Lower lobe of right lung (tissue), 2 donors: Measurements from ENCODE around the gene SMIM20. TPM values are rescaled to one million over a fixed set of nuclear protein-coding genes. Genes with fewer than 3 reads are reported as not detected.
A peak's percentile ranks its signal among the peaks of the same experiment; 100 is the strongest.

Experiments
- ATAC-seq, 2 donors: fragments of 200-7000 bp; cut with Tn5 transposase; one replicate each; pipeline ENCODE4 v1.9.1; 2020 to 2022; ENCODE audit warnings: mild to moderate bottlenecking in 2 of 2, moderate library complexity in 2 of 2
- DNase-seq: peaks from one replicate; pipeline ENCODE4 v3.0.0-alpha.2; 2020
- H3K27ac ChIP-seq: fragments of 200-600 bp; one replicate; pipeline ENCODE4 v1.8.0; 2022
- H3K27me3 ChIP-seq: fragments of 200-600 bp; one replicate; pipeline ENCODE4 v1.8.0; 2022; ENCODE audit warnings: low read depth
- H3K36me3 ChIP-seq: fragments of 200-600 bp; one replicate; pipeline ENCODE4 v1.8.0; 2022; ENCODE audit warnings: mild to moderate bottlenecking
- H3K4me1 ChIP-seq: fragments of 200-600 bp; one replicate; pipeline ENCODE4 v1.8.0; 2022
- H3K4me3 ChIP-seq: fragments of 200-600 bp; one replicate; pipeline ENCODE4 v1.8.0; 2022; ENCODE audit warnings: mild to moderate bottlenecking
- H3K9me3 ChIP-seq: fragments of 200-600 bp; one replicate; pipeline ENCODE4 v1.8.0; 2022
- intact Hi-C: fragments of 100-400 bp; cut with DNase I; formaldehyde crosslinking; loops from one replicate; pipeline ENCODE4 v1.11.0; 2022
- total RNA-seq: library from RNA; stranded (reverse); fragmentation: NEBNext Ultra II Directional; extraction: Animal tissue kit (Norgen Biotek cat#: 25700); gene quantifications from one replicate; pipeline ENCODE4 v1.2.1, GENCODE V29; 2021
- TF ChIP-seq, protein P1 (sequence below): fragments of 200-600 bp; IDR thresholded peaks from one replicate; pipeline ENCODE4 v1.8.0; 2022; ENCODE audit warnings: antibody characterized with exemption, mild to moderate bottlenecking
- donor health status: DM: no; HTN: yes; CAD: no; lungs with severe emphysema.

SMIM20 gene
- total RNA-seq, 1 donor from 2014 or later, result 25.7 TPM

DNA sequence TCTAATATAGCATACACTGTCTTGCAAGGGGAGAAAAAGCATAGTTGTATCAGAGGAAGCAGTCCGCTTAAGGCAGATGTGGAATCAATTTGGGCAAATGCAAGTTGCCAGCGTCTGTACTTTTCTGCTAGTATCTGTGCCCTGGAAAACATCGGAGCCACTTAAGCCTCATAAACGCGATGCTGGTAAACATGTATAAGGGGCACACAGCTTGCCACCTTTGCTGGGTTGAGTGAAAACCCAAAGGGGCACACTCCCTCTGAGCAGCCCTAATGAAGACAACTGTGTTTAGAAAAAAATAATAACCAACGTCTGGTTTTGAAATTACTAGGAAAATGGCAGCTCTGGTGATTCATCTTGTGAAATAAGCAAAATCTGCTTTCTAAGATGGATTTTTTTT is 24.3 kb downstream of the SMIM20 start:
- H3K36me3 ChIP-seq, result no peaks in the 10 kb centered on the region
- H3K27me3 ChIP-seq, result no peaks in the 10 kb centered on the region
- no peak overlapping the region for H3K27ac ChIP-seq
- intact Hi-C loops, result no loop called here
- no peak overlapping the region for H3K4me3 ChIP-seq
- no peaks in the 10 kb centered on the region for H3K4me1 ChIP-seq
- ATAC-seq (no peak), DNase-seq (no peak)
- TF ChIP-seq, protein P1, sequence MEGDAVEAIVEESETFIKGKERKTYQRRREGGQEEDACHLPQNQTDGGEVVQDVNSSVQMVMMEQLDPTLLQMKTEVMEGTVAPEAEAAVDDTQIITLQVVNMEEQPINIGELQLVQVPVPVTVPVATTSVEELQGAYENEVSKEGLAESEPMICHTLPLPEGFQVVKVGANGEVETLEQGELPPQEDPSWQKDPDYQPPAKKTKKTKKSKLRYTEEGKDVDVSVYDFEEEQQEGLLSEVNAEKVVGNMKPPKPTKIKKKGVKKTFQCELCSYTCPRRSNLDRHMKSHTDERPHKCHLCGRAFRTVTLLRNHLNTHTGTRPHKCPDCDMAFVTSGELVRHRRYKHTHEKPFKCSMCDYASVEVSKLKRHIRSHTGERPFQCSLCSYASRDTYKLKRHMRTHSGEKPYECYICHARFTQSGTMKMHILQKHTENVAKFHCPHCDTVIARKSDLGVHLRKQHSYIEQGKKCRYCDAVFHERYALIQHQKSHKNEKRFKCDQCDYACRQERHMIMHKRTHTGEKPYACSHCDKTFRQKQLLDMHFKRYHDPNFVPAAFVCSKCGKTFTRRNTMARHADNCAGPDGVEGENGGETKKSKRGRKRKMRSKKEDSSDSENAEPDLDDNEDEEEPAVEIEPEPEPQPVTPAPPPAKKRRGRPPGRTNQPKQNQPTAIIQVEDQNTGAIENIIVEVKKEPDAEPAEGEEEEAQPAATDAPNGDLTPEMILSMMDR, result no peak
- H3K9me3 ChIP-seq, result no peaks in the 10 kb centered on the region

DNA sequence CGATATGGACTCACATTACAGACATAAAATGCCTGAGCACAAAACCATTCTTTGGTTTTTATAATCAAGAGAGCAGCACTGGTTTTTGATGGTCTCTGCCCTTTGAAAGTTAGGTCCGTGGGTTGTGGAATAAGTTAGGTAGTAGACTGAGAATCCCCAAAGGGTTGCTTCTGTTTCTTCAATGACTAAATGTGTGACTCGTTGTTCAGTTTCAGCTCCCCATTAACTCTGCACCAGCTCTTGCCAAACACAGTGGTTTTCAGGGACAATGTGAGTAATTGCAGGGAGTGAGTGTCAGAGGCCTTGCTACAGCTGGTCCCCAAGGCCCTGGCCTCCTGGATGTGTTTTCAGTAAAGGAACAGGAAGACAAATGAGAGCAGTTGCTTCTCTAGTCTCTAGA is 24.8 kb downstream of the SMIM20 start:
- no peak overlapping the region for H3K4me3 ChIP-seq
- no peaks in the 10 kb centered on the region for H3K36me3 ChIP-seq
- H3K4me1 ChIP-seq, result no peaks in the 10 kb centered on the region
- DNase-seq, result no peak
- no peaks in the 10 kb centered on the region for H3K27me3 ChIP-seq
- intact Hi-C loops, result no loop called here
- H3K9me3 ChIP-seq, result no peaks in the 10 kb centered on the region
- H3K27ac ChIP-seq, result no peak overlapping the region
- TF ChIP-seq, protein P1, result no peak
- ATAC-seq, result peak in 1 of 2 donors; percentile 54

DNA sequence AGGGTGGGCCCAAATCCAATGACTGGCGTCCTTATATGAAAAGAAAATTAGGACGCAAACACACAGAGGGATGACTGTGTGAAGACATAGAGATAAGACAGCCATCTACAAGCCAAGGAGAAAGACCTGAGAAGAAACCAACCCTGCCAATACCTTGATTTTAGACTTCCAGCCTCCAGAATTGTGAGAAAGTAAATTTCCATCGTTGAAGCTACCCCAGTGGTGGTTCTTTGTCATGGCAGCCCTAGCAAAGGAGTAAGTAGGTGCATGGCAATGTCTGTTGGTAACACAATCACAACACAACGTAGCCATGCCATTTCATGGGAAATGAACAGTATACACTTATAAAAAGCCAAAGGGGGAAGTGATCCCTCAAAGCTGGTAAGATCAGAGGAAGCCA is 25.3 kb downstream of the SMIM20 start:
- H3K4me1 ChIP-seq, result no peaks in the 10 kb centered on the region
- H3K4me3 ChIP-seq, result no peak overlapping the region
- TF ChIP-seq, protein P1, result no peak
- no peak overlapping the region for H3K27ac ChIP-seq
- ATAC-seq (no peak), DNase-seq (no peak)
- no peaks in the 10 kb centered on the region for H3K36me3 ChIP-seq
- H3K27me3 ChIP-seq, result no peaks in the 10 kb centered on the region
- H3K9me3 ChIP-seq, result no peaks in the 10 kb centered on the region
- intact Hi-C loops, result no loop called here

DNA sequence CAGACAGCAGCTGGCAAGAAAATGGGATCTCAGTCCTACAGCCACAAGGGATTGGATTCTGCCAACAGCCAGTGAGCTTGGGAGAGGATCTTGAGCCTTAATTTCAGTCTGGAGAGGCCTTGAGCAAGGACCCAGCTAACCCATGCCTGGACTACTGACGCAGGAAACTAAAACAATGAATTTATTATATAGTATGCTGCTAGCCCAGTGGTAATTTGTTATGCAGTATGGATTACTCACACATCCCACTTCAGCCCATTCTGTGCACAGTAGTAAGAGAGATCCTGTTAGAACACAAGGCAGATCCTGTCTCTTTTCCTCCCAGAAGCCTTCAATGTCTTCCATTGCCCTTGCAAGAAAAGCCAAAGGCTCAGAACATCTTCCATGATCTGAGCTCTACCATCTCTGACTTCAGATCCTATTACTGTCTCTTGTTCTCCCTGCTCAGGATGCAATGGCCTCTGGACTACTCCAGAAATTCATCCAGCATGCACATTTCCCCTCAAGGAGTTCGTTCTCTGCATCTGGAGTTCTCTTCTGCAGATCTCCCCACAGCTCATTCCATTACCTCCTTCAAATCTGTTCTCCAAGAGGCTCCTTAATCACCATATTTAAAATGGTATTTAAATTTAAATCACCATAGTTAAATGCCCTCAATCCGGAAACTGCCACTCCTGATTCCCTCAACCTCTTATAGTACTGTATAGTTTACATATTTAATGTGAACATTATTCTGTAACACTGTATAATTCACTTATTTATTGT is 27.6 kb downstream of the SMIM20 start:
- intact Hi-C loops, result no loop called here
- no peak overlapping the region for H3K4me3 ChIP-seq

DNA sequence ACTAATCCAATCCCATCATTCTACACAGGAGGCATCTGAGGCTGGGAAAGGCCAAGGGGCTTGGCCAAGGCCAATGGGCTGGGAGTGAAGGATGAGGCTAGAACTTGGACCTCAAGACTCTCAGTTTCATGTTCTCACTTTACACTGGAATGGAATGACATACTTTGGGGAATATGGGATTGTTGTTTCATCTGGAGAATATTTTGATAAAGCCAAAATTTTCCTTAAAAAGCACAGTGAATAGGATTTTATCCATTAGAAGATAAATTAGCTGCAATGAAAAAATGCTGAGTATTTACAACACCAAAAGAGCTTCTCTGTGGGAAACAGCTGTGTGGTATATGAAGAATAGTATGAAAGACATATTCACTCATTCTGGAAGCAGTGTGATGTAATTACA is 29.3 kb downstream of the SMIM20 start:
- H3K9me3 ChIP-seq, result no peaks in the 10 kb centered on the region
- no peaks in the 10 kb centered on the region for H3K36me3 ChIP-seq
- ATAC-seq (no peak), DNase-seq (no peak)
- TF ChIP-seq, protein P1, result no peak
- no peak overlapping the region for H3K4me3 ChIP-seq
- intact Hi-C loops, result no loop called here
- no peak overlapping the region for H3K27ac ChIP-seq
- H3K27me3 ChIP-seq, result no peaks in the 10 kb centered on the region
- H3K4me1 ChIP-seq, result no peaks in the 10 kb centered on the region

More for the DNA sequence above, 27.6 kb downstream of the SMIM20 start:
- Histone ChIP-seq H3K36me3 (no peaks in the 10 kb centered on the region), H3K27me3 (no peaks in the 10 kb centered on the region), H3K27ac (no peak overlapping the region), H3K9me3 (no peaks in the 10 kb centered on the region), H3K4me1 (no peaks in the 10 kb centered on the region)
- DNase-seq (no peak), ATAC-seq (no peak)
- TF ChIP-seq, protein P1, result no peak
